ENCODE measurements around the gene VTI1A. TPM values are rescaled to one million over a fixed set of nuclear protein-coding genes. Genes with fewer than 3 reads are reported as not detected.

VTI1A gene
- total RNA-seq, 1 donor from 2014 or later: 33.3 TPM

DNA sequence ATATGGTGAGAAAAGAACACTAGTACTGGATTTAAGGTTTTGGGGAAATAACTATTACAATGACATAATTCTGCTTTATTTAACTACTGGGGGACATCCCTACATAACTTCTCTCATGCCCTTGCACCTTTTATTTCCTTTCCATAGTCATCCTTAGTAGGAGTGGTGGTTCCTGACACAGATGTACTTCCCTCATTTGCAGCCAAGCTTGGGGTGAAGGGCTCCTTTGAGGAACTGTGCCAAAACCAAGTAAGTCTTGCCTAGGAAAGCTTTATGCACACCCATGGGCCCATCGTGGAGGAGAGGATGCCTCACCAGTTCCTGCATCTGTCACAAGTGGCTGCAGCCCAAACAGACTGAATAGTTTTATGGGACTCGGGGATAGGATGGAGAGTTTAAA is 20.9 kb upstream of the VTI1A start:
- Mint-ChIP-seq H3K4me1 (ENCODE audit: low read depth, unreplicated experiment) (no peaks in the 10 kb centered on the region), H3K27ac (ENCODE audit: unreplicated experiment) (no peak overlapping the region), H3K36me3 (ENCODE audit: low read depth, unreplicated experiment) (peaks cover 8% of the 10 kb centered on the region), H3K9me3 (ENCODE audit: unreplicated experiment) (no peaks in the 10 kb centered on the region), H3K4me3 (ENCODE audit: unreplicated experiment) (no peak overlapping the region), H3K27me3 (ENCODE audit: low read depth, unreplicated experiment) (no peaks in the 10 kb centered on the region)
- no peak for TF ChIP-seq EZH2 (IDR thresholded peaks at IDR 0.05; ENCODE audit: insufficient read depth, low read length)
- TF ChIP-seq, protein P1, sequence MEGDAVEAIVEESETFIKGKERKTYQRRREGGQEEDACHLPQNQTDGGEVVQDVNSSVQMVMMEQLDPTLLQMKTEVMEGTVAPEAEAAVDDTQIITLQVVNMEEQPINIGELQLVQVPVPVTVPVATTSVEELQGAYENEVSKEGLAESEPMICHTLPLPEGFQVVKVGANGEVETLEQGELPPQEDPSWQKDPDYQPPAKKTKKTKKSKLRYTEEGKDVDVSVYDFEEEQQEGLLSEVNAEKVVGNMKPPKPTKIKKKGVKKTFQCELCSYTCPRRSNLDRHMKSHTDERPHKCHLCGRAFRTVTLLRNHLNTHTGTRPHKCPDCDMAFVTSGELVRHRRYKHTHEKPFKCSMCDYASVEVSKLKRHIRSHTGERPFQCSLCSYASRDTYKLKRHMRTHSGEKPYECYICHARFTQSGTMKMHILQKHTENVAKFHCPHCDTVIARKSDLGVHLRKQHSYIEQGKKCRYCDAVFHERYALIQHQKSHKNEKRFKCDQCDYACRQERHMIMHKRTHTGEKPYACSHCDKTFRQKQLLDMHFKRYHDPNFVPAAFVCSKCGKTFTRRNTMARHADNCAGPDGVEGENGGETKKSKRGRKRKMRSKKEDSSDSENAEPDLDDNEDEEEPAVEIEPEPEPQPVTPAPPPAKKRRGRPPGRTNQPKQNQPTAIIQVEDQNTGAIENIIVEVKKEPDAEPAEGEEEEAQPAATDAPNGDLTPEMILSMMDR (IDR thresholded peaks at IDR 0.05; ENCODE audit: insufficient read depth, low read depth, low read length): no peak
- no peak for FAIRE-seq
- H3K9me3 ChIP-seq (ENCODE audit: insufficient read depth, low read depth, low read length): no peaks in the 10 kb centered on the region
- H2AFZ ChIP-seq (ENCODE audit: low read depth, low read length): no peak overlapping the region
- H3K4me1 ChIP-seq (ENCODE audit: insufficient read depth, low read length): no peaks in the 10 kb centered on the region
- no peak overlapping the region for H3K9ac ChIP-seq (ENCODE audit: low read length)
- no peaks in the 10 kb centered on the region for H3K79me2 ChIP-seq (ENCODE audit: insufficient read depth, low read length)
- no peak for DNase-seq (ENCODE audit: low read depth)
- H3K4me2 ChIP-seq (ENCODE audit: low read length): no peak overlapping the region
- peaks cover 11% of the 10 kb centered on the region for H3K36me3 ChIP-seq (ENCODE audit: insufficient read depth, low read length)
- no peak overlapping the region for H3K4me3 ChIP-seq (ENCODE audit: insufficient read depth, low read depth, low read length)
- H4K20me1 ChIP-seq (ENCODE audit: insufficient read depth, low read length): no peaks in the 10 kb centered on the region
- H3K27me3 ChIP-seq (ENCODE audit: insufficient read depth, low read length): no peaks in the 10 kb centered on the region
- no peak overlapping the region for H3K27ac ChIP-seq (ENCODE audit: low read depth, low read length)

DNA sequence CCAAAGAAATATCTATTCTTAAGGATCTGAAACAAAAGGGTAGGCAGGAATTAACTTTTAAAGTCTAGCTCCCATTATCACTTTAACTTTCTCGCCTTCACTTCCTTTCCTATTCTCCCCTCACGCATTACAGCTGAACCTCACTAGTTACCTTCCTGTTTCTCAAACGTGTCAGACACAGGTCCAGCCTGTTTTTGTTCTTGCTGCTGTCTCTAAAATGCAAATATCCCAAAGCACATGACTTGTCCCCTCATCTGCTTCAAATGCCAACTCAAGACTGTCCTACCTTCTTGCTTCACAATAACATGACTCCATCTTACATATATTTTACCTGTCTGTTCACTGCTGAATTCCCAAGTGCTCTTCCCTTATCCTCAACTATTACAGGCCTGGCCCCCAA is 17.9 kb upstream of the VTI1A start:
- Mint-ChIP-seq H3K27ac (ENCODE audit: unreplicated experiment) (no peak overlapping the region), H3K27me3 (ENCODE audit: low read depth, unreplicated experiment) (no peaks in the 10 kb centered on the region), H3K4me3 (ENCODE audit: unreplicated experiment) (no peak overlapping the region), H3K9me3 (ENCODE audit: unreplicated experiment) (no peaks in the 10 kb centered on the region), H3K4me1 (ENCODE audit: low read depth, unreplicated experiment) (no peaks in the 10 kb centered on the region), H3K36me3 (ENCODE audit: low read depth, unreplicated experiment) (peaks cover 5% of the 10 kb centered on the region)
- Histone ChIP-seq H3K4me3 (ENCODE audit: insufficient read depth, low read depth, low read length) (no peak overlapping the region), H4K20me1 (ENCODE audit: insufficient read depth, low read length) (no peaks in the 10 kb centered on the region), H2AFZ (ENCODE audit: low read depth, low read length) (no peak overlapping the region), H3K4me2 (ENCODE audit: low read length) (no peak overlapping the region), H3K4me1 (ENCODE audit: insufficient read depth, low read length) (no peaks in the 10 kb centered on the region), H3K9me3 (ENCODE audit: insufficient read depth, low read depth, low read length) (no peaks in the 10 kb centered on the region), H3K9ac (ENCODE audit: low read length) (no peak overlapping the region), H3K27me3 (ENCODE audit: insufficient read depth, low read length) (no peaks in the 10 kb centered on the region), H3K27ac (ENCODE audit: low read depth, low read length) (no peak overlapping the region), H3K79me2 (ENCODE audit: insufficient read depth, low read length) (no peaks in the 10 kb centered on the region), H3K36me3 (ENCODE audit: insufficient read depth, low read length) (peaks cover 37% of the 10 kb centered on the region)
- FAIRE-seq (no peak), DNase-seq (ENCODE audit: low read depth) (no peak)
- TF ChIP-seq, protein P1 (IDR thresholded peaks at IDR 0.05; ENCODE audit: insufficient read depth, low read depth, low read length): no peak
- TF ChIP-seq EZH2 (IDR thresholded peaks at IDR 0.05; ENCODE audit: insufficient read depth, low read length): no peak

DNA sequence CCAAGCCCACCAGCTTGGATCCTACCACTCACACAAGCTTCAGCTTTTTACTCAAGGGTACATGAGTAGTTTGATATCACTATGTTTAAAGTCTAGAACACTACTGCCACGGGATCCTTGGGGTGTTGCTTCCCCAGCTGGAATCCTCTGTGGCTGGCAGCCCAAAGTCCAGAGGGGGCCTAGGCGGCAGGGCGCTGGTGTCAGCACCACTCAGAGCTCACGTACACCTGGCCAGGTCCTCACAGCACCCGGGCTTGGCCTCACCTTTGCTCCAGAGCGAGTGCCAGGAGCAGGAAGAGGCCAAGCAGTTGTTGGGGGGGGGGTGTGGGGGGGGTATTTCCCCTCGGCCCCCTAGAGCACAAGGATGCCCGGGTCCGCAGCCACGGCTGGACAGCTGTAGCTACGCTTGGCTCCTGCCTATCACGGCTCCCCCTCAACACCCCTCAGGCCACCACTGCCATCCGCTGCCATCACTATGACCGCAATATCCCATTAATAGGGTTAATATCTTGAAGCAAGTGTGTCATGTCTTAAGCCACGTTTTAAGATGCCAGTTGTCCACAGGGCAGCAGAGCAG is 17.3 kb upstream of the VTI1A start:
- H3K27me3 Mint-ChIP-seq (ENCODE audit: low read depth, unreplicated experiment): no peaks in the 10 kb centered on the region

More for the DNA sequence above, 17.3 kb upstream of the VTI1A start:
- TF ChIP-seq, protein P1 (IDR thresholded peaks at IDR 0.05; ENCODE audit: insufficient read depth, low read depth, low read length): no peak
- no peak for TF ChIP-seq EZH2 (IDR thresholded peaks at IDR 0.05; ENCODE audit: insufficient read depth, low read length)
- Mint-ChIP-seq H3K36me3 (ENCODE audit: low read depth, unreplicated experiment) (peaks cover 5% of the 10 kb centered on the region), H3K27ac (ENCODE audit: unreplicated experiment) (no peak overlapping the region), H3K4me3 (ENCODE audit: unreplicated experiment) (no peak overlapping the region), H3K4me1 (ENCODE audit: low read depth, unreplicated experiment) (no peaks in the 10 kb centered on the region), H3K9me3 (ENCODE audit: unreplicated experiment) (no peaks in the 10 kb centered on the region)
- H2AFZ ChIP-seq (ENCODE audit: low read depth, low read length): no peak overlapping the region
- H3K4me2 ChIP-seq (ENCODE audit: low read length): no peak overlapping the region
- no peaks in the 10 kb centered on the region for H3K79me2 ChIP-seq (ENCODE audit: insufficient read depth, low read length)
- H3K9ac ChIP-seq (ENCODE audit: low read length): no peak overlapping the region
- no peak for DNase-seq (ENCODE audit: low read depth)
- FAIRE-seq: no peak
- H3K27me3 ChIP-seq (ENCODE audit: insufficient read depth, low read length): no peaks in the 10 kb centered on the region
- no peak overlapping the region for H3K27ac ChIP-seq (ENCODE audit: low read depth, low read length)
- H3K4me3 ChIP-seq (ENCODE audit: insufficient read depth, low read depth, low read length): no peak overlapping the region
- H4K20me1 ChIP-seq (ENCODE audit: insufficient read depth, low read length): no peaks in the 10 kb centered on the region
- no peaks in the 10 kb centered on the region for H3K9me3 ChIP-seq (ENCODE audit: insufficient read depth, low read depth, low read length)
- H3K4me1 ChIP-seq (ENCODE audit: insufficient read depth, low read length): no peaks in the 10 kb centered on the region
- peaks cover 43% of the 10 kb centered on the region for H3K36me3 ChIP-seq (ENCODE audit: insufficient read depth, low read length)

Data from astrocyte (in vitro differentiated cells and primary cell).